Measurements from ENCODE around the gene WDR86.

Gene WDR86

GRCh38 chr7:151393031-151393977 is 16.5 kb downstream of the WDR86 start:
- DNase-seq (ENCODE audit: low read depth in 2 of 3, low spot score in 2 of 3): no peak

DNA sequence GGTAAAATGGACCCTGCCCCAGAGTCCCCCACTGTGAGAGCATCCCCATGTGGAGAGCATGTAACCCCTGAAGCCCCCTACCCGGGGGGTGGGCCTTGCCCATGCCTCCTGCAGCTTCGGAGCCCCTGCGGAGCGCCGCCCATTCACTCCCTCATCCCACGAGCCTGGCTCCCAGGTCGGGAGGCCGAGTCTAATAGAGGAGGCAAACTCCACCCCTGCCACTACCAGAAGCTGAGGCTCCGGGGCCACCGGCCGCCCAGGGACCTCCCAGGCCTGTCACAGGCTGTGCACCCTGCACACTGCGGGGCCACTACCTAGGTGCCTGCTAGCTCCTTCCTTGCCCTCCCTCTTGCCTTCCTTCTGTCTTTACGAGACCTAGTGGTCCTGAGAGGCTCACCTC is 17.4 kb downstream of the WDR86 start:
- no peak for DNase-seq (ENCODE audit: low read depth in 2 of 3, low spot score in 2 of 3)

DNA sequence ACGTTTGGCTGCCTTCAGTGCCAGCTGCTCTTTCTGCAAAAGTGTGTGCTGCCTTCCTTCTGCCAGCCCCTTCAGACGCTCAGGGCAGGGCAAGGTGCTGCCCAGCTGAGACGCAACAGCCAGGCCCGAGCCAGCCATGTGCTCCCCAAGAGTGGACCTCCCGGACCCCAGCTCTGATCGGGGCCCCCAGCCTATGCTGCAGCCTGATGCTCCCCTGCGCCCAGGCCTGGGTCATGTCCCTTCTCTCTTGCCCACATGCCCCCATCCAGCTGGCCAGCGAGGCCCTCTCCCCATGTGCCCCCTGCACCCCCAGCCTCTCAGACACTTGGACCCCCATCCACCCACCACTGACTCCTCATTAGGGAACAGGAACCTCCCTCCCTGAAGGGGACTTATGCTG is 17.8 kb downstream of the WDR86 start:
- no peak for DNase-seq (ENCODE audit: low read depth in 2 of 3, low spot score in 2 of 3)

- no peak for DNase-seq (ENCODE audit: low read depth in 2 of 3, low spot score in 2 of 3)
Observed at GRCh38 chr7:151391358-151391730, 18.5 kb downstream of the WDR86 start.

GRCh38 chr7:151390598-151391357 is 19.1 kb downstream of the WDR86 start:
- DNase-seq (ENCODE audit: low read depth in 2 of 3, low spot score in 2 of 3): no peak

DNA sequence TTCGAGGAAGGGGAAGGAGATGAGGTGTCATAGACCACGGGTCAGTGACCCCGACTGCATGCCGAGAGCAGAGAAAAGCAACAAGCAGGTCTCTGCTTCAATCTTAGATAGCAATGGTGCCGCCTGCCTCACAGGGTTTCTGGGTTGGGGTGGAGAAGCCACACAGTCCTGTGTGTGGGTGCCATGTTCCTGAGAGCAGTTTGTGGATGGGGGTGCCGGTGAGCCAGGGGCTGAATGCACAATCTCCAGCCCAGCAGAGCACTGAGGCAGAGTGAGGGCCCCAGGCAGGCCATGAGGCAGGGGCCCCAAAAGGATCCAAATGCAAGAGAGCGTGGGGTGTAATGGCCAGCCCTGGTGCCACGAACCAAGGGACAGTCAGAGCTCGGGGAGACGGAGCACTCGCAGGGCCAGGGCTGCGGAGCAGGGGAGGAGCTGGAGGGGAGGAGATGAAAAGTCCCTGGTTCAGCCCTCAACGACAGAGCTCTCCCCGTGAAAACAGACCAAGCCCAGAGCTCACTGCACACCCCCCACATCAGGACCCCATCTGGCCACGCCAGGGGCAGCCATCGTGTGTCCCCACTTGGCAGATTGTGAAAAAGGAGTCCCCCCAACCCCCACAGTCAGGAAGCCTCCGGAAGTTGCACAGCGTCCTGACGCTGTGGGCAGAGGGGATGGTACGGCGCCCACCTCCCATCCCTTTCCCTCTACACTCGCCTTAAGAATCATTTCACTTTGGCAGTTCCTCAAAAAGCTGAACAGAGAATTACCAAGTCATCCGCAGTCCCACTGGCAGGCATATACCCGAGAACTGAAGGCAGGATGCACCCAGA is 19.9 kb downstream of the WDR86 start:
- no peak for DNase-seq (ENCODE audit: low read depth in 2 of 3, low spot score in 2 of 3)

DNA sequence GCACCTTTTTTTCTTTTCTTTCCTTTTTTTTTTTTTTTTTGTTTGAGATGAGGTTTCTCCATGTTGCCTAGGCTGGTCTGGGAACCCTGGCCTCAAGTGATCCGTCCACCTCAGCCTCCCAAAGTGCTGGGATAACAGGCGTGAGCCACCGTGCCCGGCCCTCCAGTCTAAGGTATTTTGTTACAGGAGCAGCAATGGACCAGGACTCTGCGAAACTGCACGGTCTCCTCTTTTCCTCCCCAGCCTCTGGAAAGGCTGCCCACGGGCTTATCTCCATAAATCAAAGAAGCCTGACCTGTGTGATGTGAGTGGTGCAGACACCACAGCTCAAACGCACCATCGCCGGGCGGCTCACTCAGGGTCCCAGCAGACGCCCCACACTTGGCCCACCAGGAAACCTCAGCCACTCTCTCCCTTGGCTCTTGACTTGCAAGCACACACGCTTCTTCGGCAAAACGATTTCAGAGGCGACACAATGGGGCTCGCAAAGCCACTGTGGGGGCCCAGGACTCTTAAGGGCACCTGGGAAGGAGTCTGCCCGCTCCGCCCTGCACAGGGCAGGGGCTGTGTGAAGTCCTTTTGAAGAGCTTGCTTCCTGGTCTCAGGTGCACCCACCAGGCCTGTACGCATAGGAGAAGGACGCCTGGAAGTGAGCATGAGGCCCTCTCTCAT is 20.6 kb downstream of the WDR86 start:
- DNase-seq (ENCODE audit: low read depth in 2 of 3, low spot score in 2 of 3): no peak

GRCh38 chr7:151388430-151388829 is 21.4 kb downstream of the WDR86 start:
- no peak for DNase-seq (ENCODE audit: low read depth in 2 of 3, low spot score in 2 of 3)

GRCh38 chr7:151388007-151388297 is 21.9 kb downstream of the WDR86 start:
- no peak for DNase-seq (ENCODE audit: low read depth in 2 of 3, low spot score in 2 of 3)

DNA sequence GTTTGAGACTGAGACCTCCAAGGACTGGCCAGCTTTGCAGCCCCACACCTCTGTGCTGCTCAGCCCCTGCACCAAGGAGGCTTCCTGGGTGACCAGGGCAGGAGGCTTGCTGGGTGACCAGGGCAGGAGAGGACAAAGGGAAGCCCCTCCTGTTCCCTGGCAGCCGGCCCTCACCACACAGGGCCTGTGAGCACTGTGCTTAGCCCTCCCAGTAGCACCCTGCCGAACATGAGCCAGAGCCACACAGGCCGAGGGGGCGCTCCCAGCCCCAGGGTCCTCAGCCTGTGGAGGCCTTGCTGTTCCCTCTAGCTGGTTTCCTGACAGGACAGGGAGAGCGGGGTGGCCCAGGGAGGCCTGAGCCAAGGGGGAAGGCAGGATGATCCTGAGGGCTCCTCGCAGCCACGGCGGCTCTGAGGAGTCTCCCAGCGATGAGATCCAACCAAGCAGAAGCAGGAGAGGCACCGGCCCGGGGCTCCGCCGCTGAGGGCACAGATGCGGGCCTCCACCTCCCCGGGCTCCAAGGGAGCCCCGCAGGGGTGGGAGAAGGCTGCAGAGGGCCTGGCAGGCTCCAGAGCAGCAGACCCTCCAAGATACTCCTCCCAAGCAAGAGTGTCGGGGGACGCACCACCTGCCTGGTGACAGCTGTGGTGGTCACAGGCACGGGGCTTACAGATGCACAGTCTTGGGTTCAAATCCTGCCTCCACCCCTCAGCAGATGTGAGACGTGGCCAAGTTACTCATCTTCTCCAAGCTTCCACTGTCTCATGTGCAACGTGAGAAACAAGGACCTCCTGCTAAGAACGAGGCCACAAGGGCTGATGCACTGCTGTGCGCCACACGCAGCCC is 22.5 kb downstream of the WDR86 start:
- no peak for DNase-seq (ENCODE audit: low read depth in 2 of 3, low spot score in 2 of 3)

GRCh38 chr7:151386301-151387160 is 23.3 kb downstream of the WDR86 start:
- DNase-seq (ENCODE audit: low read depth in 2 of 3, low spot score in 2 of 3): no peak

DNA sequence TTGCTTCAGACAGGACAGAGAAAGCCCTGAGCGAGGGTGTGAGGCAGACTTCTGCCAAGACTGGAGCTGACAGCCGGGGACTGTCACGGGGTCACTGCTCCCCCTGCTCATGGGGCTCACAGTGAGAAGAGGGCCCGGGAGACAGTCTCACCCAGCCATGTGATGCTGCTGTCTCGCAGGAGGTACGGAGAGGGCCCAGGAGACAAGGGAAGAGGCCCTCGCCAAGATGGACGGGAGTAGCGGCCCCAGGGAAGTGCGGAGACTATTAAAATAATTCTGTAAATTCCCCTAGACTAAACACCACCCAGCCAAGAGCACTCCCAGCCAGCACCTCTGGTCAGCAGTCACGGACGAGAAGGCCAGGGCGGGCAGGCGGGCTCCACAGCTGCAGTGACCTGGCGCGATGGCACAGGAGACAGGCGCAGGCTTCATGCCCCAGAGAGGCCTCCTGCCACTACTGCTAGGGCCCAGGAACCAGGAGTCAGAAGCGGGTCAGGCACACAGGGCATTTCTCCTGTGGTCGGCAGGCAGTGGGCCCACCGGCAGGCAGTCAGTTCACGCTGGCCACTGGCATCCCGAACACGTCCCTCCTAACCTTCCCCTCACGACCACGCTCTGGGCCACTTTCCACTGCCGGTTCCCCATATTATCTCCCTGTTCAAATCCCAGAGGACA is 24.1 kb downstream of the WDR86 start:
- DNase-seq (ENCODE audit: low read depth in 2 of 3, low spot score in 2 of 3): no peak

DNA sequence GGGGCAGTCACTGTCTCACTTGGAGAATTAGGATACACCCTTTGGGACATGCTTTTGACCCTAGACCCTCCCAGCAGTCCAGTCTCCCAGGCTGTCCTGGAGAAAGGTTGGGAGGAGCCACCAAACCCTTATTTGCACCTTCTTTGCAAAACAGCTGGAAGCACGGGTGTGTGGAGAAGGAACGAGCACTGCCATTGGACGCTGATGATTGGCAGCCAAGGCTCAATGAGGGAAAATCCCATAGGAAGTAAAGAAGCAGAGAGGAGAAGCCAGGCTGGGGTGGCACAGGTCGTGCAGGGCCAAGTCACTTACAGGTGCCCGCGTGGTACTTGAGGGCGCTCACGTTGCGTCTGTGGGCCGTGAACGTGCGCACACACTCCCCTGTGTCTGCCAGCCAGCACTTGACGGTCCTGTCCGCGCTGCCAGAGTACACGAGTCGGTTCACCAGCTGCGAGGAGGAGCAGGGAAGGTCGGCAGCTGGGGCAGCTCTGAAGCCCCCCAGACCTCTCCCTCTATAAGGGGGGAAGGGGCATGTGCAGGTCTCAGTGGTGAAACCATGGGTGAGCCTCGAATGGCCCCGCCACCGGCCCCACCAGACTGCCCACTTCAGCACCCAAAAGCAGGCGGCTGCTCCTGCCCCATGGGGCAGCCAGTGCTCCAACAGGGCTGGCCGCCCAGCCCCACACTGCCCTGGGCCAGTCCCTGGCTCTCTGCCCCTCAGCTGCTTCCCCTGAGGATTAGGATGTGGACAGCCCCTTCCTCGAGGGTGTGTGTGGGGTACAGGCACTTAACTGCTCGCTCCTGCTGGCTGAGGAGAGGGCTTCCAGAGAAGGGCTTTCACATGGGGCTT is 24.8 kb downstream of the WDR86 start:
- DNase-seq (ENCODE audit: low read depth in 2 of 3, low spot score in 2 of 3): no peak

- DNase-seq (ENCODE audit: low read depth in 2 of 3, low spot score in 2 of 3): no peak
Observed at GRCh38 chr7:151384352-151384697, 25.5 kb downstream of the WDR86 start.

GRCh38 chr7:151383638-151384351 is 26.0 kb downstream of the WDR86 start:
- no peak for DNase-seq (ENCODE audit: low read depth in 2 of 3, low spot score in 2 of 3)

DNA sequence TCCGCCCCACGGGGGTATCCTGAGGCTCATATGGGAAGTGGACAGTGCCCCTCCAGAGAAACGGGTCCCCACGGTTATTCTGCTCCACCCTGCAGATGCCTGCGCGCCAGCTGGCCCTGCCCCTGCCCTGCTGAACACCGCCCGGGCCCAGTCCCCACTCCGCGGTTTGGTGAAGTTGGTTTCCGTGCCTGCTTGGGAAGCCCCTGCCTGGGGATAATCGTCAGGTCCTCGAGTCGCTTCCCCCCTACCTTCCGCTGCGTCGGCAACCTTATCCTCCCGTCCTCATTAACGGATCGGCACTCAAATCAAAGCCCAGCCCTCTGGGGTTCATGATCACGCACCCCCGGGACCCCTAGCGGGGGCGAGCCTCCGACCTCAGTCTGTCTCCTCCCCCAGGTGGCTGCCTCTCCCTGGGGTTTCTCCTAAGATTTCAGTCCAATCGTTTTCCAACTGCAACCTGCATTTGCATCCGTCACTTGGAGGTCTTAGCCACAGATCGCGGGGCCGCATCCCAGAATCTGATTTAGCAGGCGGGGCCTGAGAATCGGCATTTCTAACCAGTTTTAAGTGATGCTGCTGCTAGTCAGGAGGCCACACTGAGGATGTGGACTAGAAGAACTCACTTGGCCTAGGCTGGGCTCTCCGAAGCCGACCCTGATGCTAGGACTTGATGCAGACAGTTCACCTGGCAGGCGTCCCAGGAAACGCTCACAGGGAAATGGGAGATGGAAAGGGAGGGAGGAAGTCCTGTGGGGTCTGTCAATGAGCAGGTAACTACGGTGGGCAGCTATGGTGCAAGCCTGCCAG is 27.6 kb downstream of the WDR86 start:
- no peak for DNase-seq (ENCODE audit: low read depth in 2 of 3, low spot score in 2 of 3)

Measured in activated CD8-positive, alpha-beta memory T cell treated with anti-CD3 and anti-CD28 coated beads for 48 hours (primary cell).